ENCODE data around the gene TMPRSS12. TPM values are rescaled to one million over a fixed set of nuclear protein-coding genes. Genes with fewer than 3 reads are reported as not detected.

TMPRSS12 gene
- total and polyA plus RNA-seq, 2 donors (not counting 1 experiment from before 2014, with no cell fraction given): not detected

DNA sequence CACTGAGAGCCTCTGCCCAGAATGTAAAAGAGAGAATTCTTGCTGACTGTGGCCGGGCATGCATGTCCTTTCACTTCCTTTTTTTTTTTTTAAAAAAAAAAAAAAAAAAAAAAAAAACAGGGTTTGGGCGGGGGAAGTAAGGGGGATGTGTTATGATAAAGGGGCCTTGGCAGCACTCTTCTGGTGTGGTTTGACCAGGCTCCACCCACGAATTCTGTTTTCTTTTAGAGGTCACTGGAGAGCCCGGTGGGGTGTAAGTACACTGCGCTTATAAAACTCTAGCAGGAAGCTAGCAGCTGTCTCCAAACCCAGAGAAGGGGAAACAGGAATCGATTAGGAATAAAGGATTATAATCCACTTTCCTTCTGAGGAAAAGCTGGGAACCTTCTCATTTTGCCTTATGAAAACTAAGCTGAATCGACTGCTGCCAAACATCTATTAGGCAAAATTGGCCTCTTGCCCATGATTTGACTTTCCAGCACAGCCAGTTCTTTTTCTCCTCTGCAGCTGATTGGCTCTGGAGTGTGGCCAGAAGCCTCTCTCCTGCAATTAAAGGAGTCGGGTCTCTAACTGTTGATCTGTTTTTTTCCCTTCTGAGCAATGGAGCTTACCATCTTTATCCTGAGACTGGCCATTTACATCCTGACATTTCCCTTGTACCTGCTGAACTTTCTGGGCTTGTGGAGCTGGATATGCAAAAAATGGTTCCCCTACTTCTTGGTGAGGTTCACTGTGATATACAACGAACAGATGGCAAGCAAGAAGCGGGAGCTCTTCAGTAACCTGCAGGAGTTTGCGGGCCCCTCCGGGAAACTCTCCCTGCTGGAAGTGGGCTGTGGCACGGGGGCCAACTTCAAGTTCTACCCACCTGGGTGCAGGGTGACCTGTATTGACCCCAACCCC lies 82.0 kb downstream of the TMPRSS12 start:
- 0% methylated on average over 8 of the region's 13 CpGs for WGBS (ENCODE audit: insufficient coverage)
- peak overlapping the region; percentile 81 to 91 for H3K27ac ChIP-seq (ENCODE audit: low read length in 2 of 2)
- peak overlapping the region; percentile 98 for H3K27ac Mint-ChIP-seq

More for the DNA sequence above, 82.0 kb downstream of the TMPRSS12 start:
- Histone ChIP-seq H3K4me1 (ENCODE audit: control insufficient read depth in 2 of 2, insufficient read depth in 2 of 2, low read length in 2 of 2) (peaks cover 43 to 44% of the 10 kb centered on the region in 2 donors), H3K9ac (ENCODE audit: low read length) (peak overlapping the region; percentile 92), H3K36me3 (replicated peaks in 1 of 2; ENCODE audit: control extremely low read depth in 1 of 2, control insufficient read depth in 1 of 2, extremely low read depth in 1 of 2, insufficient read depth in 2 of 2, low read length in 1 of 2) (peaks cover 0 to 12% of the 10 kb centered on the region in 2 experiments), H3K9me3 (ENCODE audit: control extremely low read depth in 1 of 3, control insufficient read depth in 2 of 3, insufficient read depth in 1 of 3, low read length in 2 of 3) (no peaks in the 10 kb centered on the region), H3K79me2 (ENCODE audit: control insufficient read depth, insufficient read depth, low read length) (peaks cover 52% of the 10 kb centered on the region), H3K4me3 (ENCODE audit: control extremely low read depth in 1 of 5, extremely low read depth in 1 of 5, insufficient read depth in 1 of 5, low read depth in 2 of 5, low read length in 4 of 5) (peak overlapping the region; percentile 75 to 99 (median 88)), H3K4me2 (replicated peaks; ENCODE audit: low read depth, low read length, poor library complexity, severe bottlenecking) (peak overlapping the region; percentile 76), H2AFZ (ENCODE audit: insufficient read depth, low read depth, low read length, poor library complexity, severe bottlenecking) (peak overlapping the region; percentile 67), H4K20me1 (ENCODE audit: control insufficient read depth, insufficient read depth, low read length, poor library complexity, severe bottlenecking) (peaks cover 17% of the 10 kb centered on the region), H3K27me3 (replicated peaks in 1 of 4; ENCODE audit: control extremely low read depth in 1 of 4, control insufficient read depth in 3 of 4, insufficient read depth in 4 of 4, low read length in 3 of 4) (no peaks in the 10 kb centered on the region)
- ChIA-PET CTCF (interaction anchor here (0.7 to 10.0 kb wide), 8 partner anchors 11 to 420 kb away, joined by 3 to 94 read pairs (median 4); partner anchors contain the start of genes ATF1 and DIP2B), POLR2A (interaction anchor here (0.6 to 0.9 kb wide), 6 partner anchors 31 to 444 kb away, joined by 3 to 5 read pairs (median 4); partner anchors contain the start of genes DAZAP2 and TFCP2)
- DNase-seq (peak; percentile 83), ATAC-seq (ENCODE audit: low read depth) (peak; percentile 94)
- TF ChIP-seq CTCF (IDR thresholded peaks at IDR 0.05): no peak
- no peak for TF ChIP-seq EZH2 (IDR thresholded peaks at IDR 0.05; ENCODE audit: borderline replicate concordance, insufficient read depth, low read depth, low read length, poor library complexity, severe bottlenecking)
- no peaks in the 10 kb centered on the region for H3K27me3 Mint-ChIP-seq
- intact Hi-C loops (cut with micrococcal nuclease): loop anchor here (1.0 to 10.0 kb wide), 9 partner anchors 32 to 520 kb away; partner anchors contain the start of genes ATF1, DIP2B, LARP4 and POU6F1
- H3K4me1 Mint-ChIP-seq: peaks cover 63% of the 10 kb centered on the region
- peak overlapping the region; percentile 96 for H3K4me3 Mint-ChIP-seq
- H3K9me3 Mint-ChIP-seq (ENCODE audit: insufficient read depth): no peaks in the 10 kb centered on the region

Data from B cell (primary cell).